Activated CD8-positive, alpha-beta memory T cell treated with anti-CD3 and anti-CD28 coated beads for 36 hours (primary cell): ENCODE data around the gene DSN1. TPM values are rescaled to one million over a fixed set of nuclear protein-coding genes. Genes with fewer than 3 reads are reported as not detected.
"Not testable (repeated sequence)": the region's sequence is repeated elsewhere in the genome, so short reads cannot be mapped to it uniquely, and the experiment has no call there.

Experiments used
- CTCF ChIA-PET: fragments of 350-600 bp; sonication (Branson Sonifier 250); formaldehyde crosslinking; loops from one replicate; lab custom pipeline; 2021; ENCODE audit warnings: antibody characterized with exemption; lab: Charles Lee
- POLR2A ChIA-PET: fragments of 350-600 bp; sonication (Branson Sonifier 250); formaldehyde crosslinking; loops from one replicate; lab custom pipeline; 2021; ENCODE audit warnings: antibody characterized with exemption; lab: Charles Lee
- total RNA-seq, 2 experiments: library from RNA; stranded (reverse); gene quantifications; one replicate each; pipeline ENCODE4 v1.2.3, GENCODE V29; 2021

The DSN1 gene
- total RNA-seq, 2 experiments from 2014 or later: 22.3 to 25.9 TPM

DNA sequence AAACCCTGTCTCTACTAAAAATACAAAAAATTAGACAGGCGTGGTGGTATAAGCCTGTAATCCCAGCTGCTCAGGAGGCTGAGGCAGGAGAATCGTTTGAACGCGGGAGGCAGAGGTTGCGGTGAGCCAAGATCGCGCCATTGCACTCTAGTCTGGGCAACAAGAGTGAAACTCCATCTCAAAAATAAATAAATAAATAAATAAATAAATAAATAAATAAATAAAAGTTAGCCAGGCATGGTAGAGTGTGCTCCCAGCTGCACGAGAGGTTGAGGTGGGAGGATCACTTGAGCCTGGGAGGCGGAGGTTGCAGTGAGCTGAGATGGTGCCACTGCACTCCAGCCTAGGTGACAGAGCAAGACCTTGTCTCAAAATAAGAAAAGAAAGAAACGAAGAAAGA lies 25.8 kb upstream of the DSN1 start:
- CTCF ChIA-PET: interaction anchor here (0.6 to 1.6 kb wide), 2 partner anchors 9 to 42 kb away, joined by 3 to 4 read pairs; no protein-coding TSS in a partner anchor
- POLR2A ChIA-PET: not testable (repeated sequence)

DNA sequence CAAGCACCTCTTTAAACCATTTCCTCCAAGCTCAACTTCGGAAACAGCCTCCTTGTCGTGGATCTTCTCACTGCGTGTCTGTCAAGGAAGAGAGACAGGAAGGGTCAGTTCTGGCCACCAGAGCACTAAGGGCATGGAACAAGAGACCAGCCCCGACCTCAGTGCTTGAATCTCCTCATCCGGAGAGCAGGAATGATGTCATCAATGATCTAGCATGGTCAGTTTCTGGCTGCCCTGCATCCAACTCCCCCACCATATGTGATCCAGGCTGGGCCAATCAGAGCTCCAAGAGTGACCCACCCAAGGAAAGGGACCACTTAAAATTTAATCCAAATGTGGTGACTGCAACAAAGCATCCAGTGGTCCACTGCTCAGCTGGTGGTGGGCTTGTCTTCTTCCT lies 23.3 kb upstream of the DSN1 start:
- POLR2A ChIA-PET: no interaction called here
- CTCF ChIA-PET: interaction anchor here (1.4 kb wide), 1 partner anchor 23 kb away, joined by 3 read pairs; the partner anchor contains the start of gene DSN1

DNA sequence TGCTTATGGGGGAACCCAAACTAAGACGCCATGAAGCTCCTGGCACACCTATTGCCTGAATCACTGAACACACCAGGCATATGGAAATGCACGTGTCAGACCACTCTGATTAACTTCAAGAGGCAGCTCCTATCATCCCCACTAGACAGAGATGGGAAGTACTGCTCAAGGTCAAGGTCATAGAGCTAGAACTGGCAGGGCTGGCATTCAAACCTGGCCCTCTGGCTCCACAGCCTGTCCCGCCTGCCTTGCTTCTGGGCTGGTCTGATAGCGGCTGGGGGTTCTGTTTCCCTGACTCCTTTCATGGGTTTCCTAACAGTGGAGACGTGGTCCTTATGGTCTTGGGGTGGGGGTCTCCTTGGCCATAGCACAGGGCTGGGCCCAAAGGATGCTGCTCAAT lies 22.6 kb upstream of the DSN1 start:
- POLR2A ChIA-PET: no interaction called here
- CTCF ChIA-PET: interaction anchor here (1.2 kb wide), 1 partner anchor 77 kb away, joined by 5 read pairs; no protein-coding TSS in a partner anchor

DNA sequence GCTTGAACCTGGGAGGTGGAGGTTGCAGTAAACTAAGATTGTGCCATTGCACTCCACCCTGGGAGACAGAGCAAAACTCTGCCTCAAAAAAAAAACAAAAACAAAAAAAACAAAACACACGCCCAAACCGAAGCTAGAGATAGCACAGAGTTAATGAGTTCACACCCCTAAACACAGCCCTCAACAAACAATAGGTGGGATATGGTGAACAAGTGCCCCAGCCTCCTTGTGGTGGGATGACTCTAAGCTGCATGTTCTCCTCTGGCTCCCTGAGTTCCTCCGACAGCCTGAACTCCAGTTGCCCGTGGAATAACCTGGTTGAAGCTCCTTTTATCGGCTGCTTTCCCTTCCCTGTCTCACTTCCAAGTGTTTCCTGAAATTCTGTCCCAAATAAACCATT lies 22.1 kb upstream of the DSN1 start:
- ChIA-PET CTCF (interaction anchor here (1.2 kb wide), 1 partner anchor 78 kb away, joined by 5 read pairs; no protein-coding TSS in a partner anchor), POLR2A (interaction anchor here (0.6 kb wide), 1 partner anchor 174 kb away, joined by 8 read pairs; no protein-coding TSS in a partner anchor)

DNA sequence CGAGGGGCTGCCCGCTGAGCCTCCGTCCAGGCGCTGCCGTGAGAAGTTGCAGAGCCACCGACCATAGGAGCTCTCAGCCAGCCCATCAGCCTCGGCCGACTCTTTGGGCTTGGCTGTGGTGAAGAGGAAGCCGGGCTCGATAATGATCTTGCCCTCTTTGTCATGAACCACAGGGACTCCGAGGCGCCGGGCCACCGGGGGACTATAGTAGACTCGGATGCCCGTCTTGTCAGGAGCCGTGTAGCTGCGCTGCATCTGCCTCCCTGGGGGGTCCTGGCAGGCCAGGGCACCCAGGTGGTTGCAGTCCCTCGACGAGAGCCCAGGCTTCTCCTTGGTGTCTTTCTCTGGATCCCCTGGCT lies 20.5 kb upstream of the DSN1 start:
- ChIA-PET CTCF (no interaction called here), POLR2A (interaction anchor here (0.6 kb wide), 1 partner anchor 81 kb away, joined by 3 read pairs; no protein-coding TSS in a partner anchor)

DNA sequence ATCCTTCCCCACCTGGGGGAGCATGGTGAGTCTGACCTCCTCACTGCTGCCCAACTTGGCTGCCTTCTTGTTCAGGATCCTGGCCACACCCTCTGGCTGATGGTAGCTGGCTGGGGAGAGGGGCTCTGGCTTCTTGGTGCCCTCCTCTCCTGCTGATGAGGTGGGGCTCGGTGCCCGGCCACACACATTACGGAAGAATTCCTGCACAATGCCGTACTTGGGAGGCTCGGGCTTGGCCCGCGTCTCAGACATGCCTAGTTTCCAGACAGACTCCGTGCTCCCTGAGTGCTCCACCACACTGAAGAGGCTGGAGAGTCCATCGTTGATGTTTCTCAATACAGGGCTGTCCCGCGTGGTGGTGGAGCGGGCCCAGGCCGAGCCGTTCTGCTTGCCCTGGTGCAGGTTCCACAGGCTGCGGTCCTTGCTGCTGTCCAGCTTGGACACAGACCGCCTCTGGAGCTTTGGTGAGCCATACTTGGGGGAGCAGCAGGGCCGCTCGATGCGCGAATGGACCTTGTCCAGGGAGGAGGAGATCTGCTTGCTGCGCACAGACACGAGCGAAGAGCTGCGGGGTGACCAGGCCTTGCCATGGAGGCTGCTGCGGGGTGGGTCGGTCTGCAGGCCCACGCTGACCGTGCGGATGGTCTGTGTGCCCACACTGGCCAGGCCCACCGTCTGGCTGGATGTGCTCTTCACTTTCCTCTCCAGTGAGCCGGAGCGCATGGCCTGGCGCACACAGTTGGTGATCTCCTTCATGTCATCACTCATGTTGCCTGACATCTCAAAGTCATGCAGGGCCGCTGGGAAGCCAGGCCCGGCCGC lies 19.9 kb upstream of the DSN1 start:
- ChIA-PET CTCF (no interaction called here), POLR2A (no interaction called here)

DNA sequence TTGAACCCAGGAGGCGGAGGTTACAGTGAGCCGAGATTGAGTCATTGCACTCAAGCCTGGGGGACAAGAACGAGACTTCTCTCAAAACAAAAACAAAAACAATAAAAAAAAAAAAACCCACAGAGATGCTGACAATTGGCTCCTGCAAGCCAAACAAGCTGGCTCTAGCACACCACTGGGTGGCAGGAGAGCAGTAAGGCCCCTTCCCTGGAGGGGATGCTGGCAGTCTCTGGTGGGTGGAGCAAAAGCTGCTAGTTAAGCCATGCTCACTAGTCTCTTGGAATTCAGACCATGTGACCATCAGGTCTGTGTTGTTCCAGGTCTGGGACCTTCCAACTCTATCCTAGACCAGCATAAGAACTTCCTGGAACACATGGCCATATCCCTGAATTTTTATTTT lies 18.9 kb upstream of the DSN1 start:
- POLR2A ChIA-PET: no interaction called here
- CTCF ChIA-PET: interaction anchor here (1.0 kb wide), 1 partner anchor 18 kb away, joined by 3 read pairs; the partner anchor contains the start of gene DSN1

DNA sequence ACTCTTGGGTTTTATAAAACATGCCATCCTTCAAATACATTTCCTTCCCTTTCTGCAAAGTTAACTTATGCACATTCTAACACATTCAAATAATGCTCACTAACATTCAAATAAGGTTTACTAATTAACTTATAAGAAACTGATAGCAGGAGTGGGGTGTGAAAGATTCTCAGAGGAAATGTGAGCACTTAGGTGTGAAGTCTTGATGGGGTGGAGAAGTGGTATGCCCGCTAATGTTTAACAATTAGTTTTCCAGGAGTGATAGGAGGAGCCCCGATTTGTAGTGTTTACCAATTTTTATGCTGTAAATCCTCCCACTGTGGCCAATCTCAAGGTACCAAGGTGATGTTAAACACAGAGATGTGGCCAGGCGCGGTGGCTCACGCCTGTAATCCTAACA lies 18.3 kb upstream of the DSN1 start:
- CTCF ChIA-PET: interaction anchor here (1.0 to 1.5 kb wide), 2 partner anchors 17 to 18 kb away, joined by 3 to 7 read pairs; partner anchors contain the start of gene DSN1

DNA sequence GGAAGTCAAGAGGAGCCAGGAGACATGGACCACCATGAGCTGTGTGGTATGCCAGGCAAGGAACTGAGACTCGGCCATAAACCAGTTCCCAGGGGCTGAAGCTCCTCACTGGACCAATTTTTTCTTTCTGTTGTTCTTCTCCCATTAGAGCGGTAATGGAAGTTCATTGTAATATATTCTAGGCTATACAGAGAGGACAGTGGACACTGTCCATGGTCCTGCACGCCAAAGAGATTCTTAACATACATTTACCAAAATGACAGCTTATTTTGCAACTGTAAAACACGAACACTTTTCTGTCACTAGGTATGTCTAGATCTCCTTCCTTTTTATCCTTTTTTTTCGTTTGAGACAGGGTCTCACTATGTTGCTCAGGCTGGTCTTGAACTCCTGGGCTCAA lies 13.1 kb upstream of the DSN1 start:
- ChIA-PET CTCF (interaction anchor here (1.1 kb wide), 1 partner anchor 13 kb away, joined by 4 read pairs; the partner anchor contains the start of gene DSN1), POLR2A (no interaction called here)

More for the DNA sequence above, 18.3 kb upstream of the DSN1 start:
- POLR2A ChIA-PET: no interaction called here

DNA sequence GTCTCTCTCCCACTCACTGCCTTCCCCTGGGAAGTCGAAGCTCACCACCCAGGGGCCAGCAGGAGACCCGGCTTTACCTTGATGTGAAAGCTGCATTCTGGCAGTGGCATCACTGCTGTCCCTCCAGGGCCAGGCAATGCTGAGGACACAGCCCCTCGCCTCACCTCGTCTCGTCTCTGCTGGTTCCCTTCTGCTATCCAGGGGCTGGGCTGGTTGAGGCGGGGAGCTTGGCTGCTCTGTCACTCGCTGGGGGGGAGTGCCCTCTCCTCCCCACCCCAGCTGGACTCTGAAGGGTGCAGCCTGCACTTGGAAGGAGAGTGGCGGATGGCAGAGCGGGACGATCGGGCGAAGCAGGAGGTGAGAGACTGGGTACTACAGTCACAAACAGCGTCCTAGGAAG lies 12.7 kb upstream of the DSN1 start:
- ChIA-PET POLR2A (no interaction called here), CTCF (interaction anchor here (1.1 kb wide), 1 partner anchor 12 kb away, joined by 4 read pairs; the partner anchor contains the start of gene DSN1)

DNA sequence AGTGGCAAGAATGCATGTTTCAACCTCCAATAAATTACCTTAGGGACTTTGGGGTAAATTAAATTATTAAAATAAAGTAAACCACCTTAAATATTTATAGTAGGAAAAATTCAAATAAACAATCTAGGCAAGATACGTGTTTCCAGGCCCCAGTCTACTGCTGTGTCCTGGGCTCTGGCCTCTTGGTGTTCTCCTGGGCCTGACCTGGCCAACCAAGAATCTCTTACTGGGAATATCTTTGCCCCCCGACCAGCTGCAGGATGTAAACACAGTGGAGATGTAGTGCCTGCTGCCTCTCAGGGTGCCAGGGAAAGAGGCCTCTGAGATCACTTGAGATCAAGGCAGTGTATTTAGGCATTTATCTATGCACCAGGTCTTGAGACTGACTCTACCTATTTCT lies 11.7 kb upstream of the DSN1 start:
- POLR2A ChIA-PET: no interaction called here
- CTCF ChIA-PET: no interaction called here

DNA sequence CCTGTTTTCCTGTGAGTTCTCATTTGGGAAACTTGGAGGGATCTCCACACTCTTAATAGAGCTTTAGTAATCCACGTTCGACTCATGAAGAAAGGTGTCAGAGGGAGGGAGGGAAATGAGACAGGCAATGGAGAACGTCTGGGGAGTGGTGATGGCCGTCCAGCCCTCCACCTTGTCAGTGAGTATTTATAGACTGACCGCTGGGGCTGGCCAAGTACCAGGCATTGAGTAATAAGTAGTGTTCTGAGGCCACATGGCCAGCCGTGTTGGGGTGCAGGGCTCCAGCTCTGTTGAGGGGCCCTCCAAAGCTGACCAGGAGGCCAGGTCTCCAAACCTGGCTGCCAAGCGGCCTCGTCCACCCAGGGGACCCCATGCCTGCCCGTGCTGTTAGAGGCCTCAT lies 11.3 kb upstream of the DSN1 start:
- ChIA-PET CTCF (no interaction called here), POLR2A (no interaction called here)

DNA sequence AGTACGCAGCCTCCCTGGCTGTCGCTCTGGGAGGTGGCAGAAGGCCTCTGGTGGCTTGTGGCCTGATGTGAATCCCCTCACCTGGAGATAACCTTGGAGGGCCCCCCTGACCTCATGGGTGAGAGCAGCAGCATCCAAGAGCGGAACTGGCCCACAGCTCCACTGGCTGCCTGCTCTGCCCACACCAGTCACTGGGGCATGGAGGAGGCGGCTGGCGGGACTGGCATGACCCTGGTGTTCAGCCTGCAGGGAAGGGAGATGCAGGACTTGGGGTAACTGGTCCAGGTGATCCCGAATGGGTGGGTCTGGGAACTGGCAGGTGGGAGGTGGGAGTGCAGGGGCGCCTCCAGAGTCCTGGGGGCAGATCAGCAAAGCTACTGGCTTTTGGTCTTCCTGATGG lies 10.6 kb upstream of the DSN1 start:
- ChIA-PET POLR2A (no interaction called here), CTCF (interaction anchor here (0.6 kb wide), 1 partner anchor 105 kb away, joined by 3 read pairs; no protein-coding TSS in a partner anchor)

DNA sequence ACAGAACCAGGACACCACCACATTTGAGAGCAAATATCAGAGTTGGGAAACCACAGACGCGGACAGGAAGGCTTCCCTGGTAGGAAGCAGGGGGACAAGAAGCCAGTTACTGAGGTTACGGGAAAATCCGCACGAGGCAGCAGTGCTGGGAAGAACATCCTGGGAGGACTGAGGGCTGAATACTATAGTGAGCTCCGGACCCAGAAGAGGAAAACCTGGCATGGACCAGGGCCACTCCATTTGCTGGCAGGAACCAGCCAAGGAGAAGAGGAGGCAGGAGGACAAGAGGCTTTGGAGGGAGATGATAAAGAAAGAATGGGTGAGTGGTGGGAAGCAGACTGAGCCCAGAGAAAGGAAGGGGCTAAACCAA lies 6.1 kb upstream of the DSN1 start:
- CTCF ChIA-PET: no interaction called here
- POLR2A ChIA-PET: no interaction called here

DNA sequence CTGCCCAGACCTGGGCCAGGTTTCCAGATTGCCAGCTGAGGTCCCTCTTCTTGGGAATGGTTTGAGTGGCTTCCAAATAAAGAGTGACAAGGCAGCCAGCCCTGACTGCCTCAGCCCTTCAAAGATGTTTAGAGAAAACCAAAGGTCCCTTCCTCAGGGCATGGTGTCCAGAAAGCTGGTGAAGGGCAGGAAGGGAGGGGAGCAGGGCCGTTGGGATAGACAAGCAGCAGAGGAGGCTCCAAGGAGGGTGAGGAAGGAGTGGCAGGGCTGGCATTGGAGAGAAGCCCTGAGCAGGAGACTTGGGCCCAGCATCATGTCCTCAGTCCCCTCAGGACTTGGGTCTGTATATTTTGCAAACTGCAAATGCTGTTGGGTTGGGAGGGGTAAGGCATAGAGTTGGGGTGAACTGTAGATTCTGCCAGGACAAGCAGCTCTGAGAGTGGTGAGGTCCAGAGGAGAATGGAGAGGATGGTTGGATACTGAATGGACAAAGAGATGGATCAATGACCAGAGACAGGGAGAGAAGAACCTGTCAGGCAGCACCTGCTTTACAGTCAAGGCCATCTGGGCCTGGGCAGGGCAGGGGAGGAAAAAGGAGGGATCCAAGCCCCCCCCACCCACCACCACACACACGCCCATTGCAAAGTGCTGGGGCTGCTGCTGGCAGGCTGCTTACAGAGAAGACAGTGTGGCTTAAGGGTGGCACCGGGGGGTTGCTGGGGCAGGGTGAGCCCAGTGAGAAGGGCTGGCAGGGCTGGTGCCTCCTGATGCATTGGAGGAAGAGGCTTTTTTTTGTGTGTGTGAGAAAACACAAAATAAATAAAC lies 5.5 kb upstream of the DSN1 start:
- ChIA-PET CTCF (no interaction called here), POLR2A (no interaction called here)

DNA sequence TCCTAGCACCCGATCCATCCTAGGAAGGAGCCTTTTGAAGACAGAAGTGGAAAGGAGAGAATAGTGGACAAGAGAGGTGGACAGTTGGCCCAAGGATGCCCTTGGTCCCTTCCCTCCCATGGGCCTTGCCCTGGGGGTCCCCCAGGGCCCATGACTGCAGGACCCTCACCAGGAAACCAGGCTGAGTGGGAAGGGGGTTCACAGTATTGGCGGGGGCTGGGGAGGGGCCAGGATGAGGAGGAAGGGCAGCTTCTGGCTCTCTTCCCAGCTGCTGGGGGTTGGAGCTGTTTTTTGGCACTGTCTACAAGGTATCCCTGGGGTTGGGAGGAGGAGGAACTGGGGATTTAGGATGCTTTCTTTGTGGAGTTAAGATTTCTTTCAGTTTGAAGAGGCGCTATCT lies 4.0 kb upstream of the DSN1 start:
- POLR2A ChIA-PET: no interaction called here
- CTCF ChIA-PET: interaction anchor here (1.5 kb wide), 1 partner anchor 31 kb away, joined by 6 read pairs; no protein-coding TSS in a partner anchor

DNA sequence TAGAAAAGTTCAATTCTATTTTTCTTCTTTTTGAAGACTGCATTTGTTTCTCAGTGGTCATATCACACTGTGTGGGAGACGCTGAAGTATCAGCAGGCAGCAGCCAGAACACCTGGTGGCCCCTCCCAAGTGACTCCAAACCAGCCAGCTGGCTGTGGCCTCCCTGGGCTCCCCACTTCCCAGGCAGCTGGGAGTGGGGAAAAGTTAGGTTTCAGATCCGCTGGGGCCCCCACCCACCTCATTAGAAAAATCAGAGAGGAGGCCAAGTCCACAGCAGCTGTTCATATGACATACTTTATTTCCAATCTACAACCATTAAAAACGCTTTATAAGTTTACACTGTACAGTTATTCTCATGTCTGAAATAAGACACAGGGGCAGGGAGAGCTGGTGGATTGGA lies 3.6 kb upstream of the DSN1 start:
- CTCF ChIA-PET: interaction anchor here (0.5 to 1.5 kb wide), 4 partner anchors 32 to 240 kb away, joined by 3 to 6 read pairs (median 3); no protein-coding TSS in a partner anchor
- POLR2A ChIA-PET: no interaction called here

DNA sequence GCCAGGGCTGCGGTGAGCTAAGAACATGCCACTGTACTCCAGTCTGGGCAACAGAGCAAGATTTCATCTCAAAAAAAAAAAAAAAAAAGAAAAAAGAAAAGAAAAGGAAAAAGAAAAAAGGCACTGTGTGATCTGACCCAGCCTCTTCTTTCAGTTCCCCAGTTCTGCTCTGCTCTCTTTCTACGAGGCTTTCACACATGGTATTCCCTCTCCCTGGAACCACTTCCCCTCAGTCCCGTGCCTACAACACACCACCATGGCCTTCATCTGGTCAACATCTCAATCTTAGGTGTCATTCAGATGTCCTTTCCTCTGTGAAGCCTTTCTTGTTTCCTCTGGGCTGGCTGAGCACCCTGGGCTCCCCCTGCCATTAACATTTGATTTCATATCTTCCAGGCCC lies 2.3 kb upstream of the DSN1 start:
- ChIA-PET POLR2A (no interaction called here), CTCF (no interaction called here)

DNA sequence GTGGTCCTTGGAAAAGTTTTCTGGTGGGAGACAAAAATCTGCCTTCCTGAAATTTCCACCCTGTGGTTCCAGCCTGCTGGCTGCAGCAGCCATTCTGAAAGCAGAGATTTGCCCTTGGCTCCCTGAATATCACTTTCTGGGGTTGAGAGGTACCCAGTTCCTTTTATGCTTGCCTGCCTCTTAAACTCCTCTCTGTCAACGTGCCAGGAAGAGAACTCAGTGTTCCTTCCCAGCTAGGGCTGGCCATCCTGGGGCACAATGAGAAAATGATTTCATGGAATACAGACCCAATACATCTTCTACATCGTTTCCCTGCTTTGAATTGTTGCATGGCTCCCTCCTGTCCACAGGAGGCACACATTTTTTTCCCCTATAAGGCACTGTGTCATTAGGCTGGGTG lies 1.6 kb upstream of the DSN1 start:
- CTCF ChIA-PET: interaction anchor here (1.7 to 1.8 kb wide), 2 partner anchors 25 to 33 kb away, joined by 4 to 9 read pairs; no protein-coding TSS in a partner anchor
- POLR2A ChIA-PET: no interaction called here
